HG03565 (cell line): Measurements from ENCODE around the gene PTPRN2.

Experiments used
- ATAC-seq: cut with Tn5 transposase; IDR thresholded peaks from one replicate; pipeline ENCODE4 v1.9.1; 2021; ENCODE audit warnings: mild to moderate bottlenecking, moderate library complexity; ENCODE audit not compliant: unreplicated experiment

Gene PTPRN2

DNA sequence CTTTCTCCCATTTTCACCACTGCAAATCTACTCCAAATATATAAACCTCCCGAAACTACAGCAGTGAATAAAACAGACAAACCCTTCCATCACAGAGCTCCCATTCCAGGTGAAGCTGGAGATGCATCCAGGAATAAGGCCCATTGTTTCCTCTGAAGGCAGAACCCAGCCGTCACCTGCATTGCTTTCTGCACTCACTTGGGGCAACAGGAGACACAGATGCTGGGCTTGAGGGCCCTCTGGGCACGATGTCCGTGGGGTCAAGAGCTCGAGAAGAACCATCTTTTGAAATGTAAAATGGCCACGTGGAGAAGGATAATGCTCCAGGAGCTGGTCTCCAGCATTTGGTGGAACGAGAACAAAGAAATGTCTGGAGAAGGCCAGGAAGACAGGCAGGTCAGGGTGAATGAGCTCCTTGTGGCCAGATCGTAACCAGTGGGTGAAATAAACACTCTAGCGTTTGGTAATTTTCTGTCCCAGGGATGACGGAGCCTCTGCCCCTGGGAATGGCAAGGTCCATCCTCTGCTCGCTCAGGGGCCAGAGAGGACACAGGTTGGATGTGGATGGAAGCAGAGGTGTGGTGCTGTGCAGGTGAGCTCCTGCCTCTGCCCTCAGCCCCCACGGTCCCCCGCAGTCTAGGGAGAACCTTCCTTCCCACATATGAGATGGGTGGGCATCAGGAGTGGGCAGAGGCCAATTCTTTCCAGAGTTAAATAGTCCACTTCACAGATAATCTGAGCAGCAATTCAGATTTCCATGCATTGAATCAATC lies 694.7 kb downstream of the PTPRN2 start:
- no peak for ATAC-seq

DNA sequence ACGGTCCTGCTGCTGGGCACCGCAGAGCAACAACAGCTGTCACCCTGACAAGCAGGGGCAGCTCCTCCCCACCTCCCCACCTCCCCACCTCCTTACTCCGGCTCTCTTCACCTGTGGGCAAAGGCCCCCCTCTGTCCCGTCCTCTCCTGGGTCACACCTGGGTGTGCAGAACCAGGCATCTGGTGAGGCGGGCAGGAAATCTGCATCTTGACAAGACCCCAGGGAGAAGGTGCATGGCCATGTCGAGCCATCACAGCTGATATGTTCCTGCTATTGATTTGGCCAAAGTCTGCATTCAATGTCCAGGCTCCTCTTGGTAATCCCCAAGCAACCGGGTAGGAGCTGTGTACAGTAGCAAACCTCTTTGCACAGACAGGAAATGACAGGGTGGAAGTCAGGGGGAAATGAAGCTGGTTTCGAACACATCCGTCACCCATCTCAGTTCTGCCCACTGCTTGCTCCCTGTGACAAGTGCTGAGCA lies 696.7 kb downstream of the PTPRN2 start:
- no peak for ATAC-seq

- no peak for ATAC-seq
These were observed 698.1 kb downstream of the PTPRN2 start for GRCh38 chr7:157889480-157889879.

DNA sequence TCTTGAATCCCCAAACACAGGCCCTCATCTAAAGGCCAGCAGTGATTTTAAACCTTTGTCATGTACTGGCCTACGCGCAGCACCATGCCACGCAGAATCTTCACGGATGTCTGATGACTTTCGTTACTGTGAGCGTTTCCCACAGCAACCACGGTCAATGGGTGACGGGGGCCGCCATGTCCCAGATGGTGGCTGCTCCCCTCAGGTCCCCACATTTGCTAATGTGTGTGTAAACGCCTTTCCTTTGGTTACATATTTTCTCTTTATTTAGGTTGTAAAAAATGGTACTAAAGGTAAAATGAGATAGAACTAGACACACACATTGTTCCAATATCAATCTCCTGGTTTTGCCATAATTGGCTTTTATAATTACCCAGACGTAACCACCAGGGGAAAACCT lies 699.0 kb downstream of the PTPRN2 start:
- no peak for ATAC-seq

DNA sequence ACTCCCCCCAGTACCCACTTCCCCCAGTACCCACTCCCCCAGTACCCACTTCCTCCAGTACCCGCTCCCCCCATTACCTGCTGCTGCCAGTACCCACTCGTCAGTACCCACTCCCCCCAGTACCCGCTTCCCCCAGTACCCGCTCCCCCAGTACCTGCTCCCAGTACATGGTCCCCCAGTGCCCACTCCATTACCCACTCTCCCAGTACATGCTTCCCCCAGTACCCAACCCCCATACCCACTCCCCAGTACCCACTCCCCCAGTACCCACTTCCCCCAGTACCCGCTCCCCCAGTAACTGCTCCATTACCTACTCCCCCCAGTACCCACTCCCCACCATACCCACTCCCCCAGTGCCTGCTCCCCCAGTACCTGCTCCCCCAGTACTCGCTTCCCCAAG lies 700.2 kb downstream of the PTPRN2 start:
- ATAC-seq = no peak

GRCh38 chr7:157886711-157887110 lies 700.9 kb downstream of the PTPRN2 start:
- ATAC-seq = no peak

DNA sequence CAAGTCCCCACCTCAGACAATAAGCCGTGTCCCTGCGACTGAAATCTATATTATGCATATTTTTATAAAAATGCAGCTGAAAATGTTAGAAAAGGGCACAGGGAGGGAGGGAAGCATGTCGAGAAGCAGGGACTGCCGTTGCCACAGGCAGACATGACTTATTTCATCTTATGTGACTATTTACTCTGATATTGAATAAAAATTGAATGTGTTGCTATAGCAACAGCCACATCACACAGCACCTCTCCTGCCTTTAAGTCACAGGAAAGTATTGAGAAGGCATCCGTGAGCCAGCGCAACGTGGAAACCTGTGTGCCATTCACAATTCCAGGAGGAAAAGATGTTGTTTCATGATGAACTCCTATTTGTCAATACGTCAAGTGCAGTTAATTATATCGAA lies 701.4 kb downstream of the PTPRN2 start:
- no peak for ATAC-seq

DNA sequence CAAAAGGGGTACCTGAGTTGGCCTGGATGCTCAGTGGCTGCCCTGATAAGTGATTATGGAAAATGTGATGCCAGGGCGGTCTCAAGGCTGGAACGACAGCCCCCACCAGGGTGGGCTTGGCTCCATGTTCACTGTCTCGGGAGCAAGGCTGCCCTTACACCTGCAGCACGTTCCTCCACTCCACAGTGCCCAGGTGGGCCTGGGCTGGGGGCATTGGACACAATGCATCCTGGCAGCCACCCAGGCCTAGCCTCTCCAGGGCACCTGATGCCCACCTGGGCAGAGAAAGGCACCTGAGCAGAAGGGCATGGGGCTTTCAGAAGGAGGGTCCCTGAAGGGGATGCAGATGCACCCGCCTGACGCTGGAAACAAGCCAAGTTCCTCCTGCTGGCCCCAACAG lies 702.5 kb downstream of the PTPRN2 start:
- ATAC-seq = no peak

DNA sequence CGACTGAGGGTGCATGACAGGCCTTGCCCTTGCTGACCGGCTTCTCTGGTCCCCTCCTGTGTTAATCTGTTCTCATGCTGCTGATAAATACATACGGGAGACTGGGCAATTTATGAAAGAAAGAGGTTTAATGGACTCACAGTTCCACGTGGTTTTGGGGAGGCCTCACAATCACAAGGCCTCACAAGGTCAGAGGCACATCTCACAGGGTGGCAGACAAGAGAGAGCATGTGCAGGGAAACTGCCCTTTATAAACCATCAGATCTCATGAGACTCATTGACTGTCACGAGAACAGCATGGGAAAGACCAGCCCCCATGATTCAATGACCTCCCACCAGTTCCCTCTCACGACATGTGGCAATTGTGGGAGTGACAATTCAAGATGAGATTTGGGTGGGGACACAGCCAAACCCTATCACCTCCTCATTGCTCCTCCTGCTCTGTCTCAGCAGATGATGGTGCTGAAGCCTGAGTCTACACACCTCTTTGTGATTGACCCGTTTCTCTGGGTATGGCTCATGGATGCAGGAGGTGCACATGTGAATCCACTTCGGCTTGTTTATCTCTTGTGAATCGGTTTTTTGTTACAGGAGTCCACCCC lies 703.1 kb downstream of the PTPRN2 start:
- ATAC-seq = no peak

DNA sequence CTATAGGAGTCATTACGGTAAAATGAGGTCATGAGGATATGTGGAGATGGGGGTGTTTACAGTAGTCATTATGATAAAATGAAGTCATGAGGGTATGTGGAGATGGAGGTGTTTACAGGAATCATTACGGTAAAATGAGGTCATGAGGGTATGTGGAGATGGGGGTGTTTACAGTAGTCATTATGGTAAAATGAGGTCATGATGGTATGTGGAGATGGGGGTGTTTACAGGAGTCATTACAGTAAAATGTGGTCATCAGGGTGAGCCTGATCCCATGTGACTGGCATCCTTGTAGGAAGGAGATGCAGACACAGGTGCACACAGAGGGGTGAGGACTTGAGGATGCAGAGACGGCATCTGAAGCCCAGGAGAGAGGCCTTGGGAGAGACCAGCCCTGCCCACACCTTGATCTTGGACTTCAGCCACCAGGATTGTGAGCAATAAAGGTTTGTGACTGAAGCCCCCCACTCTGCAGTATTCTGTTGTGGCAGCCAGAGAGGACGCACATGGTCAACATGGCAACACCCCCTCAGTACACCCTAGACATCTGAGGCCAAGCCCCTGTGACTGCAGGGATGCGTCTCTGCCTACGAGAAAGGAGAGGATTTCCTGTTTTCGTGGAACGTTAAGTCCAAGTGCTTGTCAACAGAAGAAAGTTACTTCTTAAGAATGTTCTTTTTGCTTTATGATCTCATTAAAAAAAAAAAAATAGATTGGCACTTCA lies 706.4 kb downstream of the PTPRN2 start:
- no peak for ATAC-seq

DNA sequence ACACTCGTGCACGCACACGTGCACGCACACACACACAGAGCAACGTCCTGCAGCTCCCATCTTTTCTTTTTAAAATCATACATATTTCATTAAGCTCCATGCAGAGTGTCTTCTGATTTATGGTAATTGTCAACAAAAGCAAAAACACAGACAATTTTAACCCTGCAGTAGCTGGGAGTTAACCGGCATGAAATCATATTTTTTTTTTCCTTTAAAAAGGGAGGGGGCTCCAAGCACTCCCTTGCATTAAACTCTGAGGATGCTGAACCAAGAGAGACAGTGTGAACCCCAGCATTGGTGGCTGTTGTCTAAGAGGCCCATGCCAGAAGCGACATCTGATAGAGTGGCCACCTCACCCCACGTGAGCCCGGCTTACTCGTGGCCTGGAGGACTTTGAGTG lies 708.2 kb downstream of the PTPRN2 start:
- no peak for ATAC-seq

DNA sequence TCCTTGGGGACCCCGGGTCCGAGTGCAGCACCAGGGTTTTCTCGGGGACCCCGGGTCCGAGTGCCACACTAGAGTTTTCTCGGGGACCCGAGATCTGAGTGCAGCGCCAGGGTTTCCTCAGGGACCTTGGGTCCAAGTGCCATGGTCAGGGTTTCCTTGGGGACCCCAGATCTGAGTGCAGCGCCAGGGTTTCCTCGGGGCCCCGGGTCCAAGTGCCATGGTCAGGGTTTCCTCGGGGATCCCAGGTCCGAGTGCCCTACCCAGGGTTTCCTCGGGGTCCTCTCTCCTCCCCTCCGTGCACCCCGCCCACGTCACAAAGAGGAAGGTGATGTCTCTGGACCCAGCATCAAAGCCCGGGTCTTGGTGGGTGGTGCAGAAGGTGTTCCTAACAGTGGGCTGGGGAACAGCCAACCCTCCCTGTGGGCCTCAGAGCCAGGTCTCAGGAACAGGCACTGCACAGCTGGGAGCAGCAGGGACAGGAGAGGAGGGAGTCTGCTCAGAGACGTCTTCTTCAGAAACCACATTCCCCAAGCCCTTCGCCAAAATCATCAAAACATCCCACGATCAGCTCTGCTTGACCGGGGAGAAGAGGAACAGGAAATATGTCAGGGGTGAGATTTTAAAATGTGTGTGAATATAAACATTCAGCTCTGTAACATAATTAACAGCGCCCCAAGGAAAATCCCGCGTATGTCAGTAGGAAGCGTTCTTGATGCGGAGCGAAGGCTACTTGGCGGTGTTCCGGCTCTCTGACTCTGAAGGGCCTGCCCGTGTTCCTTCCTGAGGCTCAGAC lies 710.1 kb downstream of the PTPRN2 start:
- ATAC-seq = no peak

GRCh38 chr7:157876469-157877285 lies 710.9 kb downstream of the PTPRN2 start:
- no peak for ATAC-seq

GRCh38 chr7:157875230-157876179 lies 712.1 kb downstream of the PTPRN2 start:
- ATAC-seq = no peak

- ATAC-seq = no peak
These were observed 712.8 kb downstream of the PTPRN2 start for GRCh38 chr7:157874870-157875229.

DNA sequence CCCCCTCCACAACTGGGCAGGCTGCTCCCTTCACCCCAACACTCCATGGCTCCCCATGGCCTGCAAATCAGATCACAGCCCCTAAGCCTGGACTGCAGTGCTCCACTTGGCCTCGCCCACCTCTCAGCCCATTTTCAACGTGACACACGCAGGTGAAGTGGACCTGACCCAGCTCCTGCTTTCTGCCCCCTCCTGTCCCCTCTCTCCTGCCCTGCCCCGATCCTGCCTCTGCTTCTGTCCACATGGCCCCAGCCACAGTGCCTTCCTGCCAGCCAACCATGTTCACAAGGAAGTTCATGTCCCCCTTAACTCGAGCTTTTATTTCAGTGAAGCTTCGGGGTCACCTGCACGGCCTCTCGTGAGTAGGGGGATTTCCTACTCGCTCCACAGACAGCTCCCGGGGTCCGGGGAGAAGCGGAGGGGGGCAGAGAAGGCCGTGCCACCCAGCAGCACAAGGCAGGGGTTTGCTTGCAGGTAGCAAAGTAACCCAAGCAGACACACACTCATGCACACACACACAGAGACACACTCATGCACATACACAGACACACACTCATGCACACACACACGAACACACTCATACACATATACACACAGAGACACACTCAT lies 713.3 kb downstream of the PTPRN2 start:
- ATAC-seq = no peak

GRCh38 chr7:157873664-157874063 lies 714.0 kb downstream of the PTPRN2 start:
- no peak for ATAC-seq

DNA sequence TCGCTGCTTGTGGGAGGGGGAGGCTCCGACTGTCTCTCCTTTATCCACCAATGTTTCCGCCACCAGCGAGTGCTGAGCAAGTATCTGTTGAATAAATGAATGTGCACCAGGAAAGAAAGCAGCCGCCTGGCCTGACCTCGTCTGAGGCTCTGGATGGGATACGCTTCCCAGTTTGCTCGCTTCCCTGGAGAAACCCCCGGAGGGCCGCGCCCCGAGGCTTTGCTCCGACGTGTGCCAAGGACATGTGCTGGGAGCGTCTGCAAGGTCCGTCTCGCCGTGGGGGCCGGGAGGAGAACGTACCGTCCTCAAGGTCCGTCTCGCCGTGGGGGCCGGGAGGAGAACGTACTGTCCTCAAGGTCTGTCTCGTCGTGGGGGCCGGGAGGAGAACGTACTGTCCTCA lies 714.4 kb downstream of the PTPRN2 start:
- ATAC-seq = no peak

DNA sequence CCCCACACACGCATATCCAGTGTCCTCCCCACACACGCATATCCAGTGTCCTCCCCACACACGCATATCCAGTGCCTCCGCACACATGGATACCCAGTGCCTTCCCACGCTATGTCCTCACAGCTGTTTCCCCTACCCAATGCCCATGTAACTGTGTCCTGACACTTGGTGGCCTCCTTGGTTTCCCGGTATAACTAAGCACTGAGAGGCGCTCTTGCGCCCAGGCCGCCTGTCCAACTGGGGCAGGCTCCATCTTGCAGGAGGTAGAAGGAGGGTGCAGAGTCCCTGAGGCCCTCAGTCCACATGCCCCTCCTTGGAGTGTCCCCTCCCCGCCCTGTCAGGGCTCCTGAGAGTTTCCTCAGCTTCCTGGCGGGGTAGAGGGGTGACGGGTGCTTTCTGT lies 715.2 kb downstream of the PTPRN2 start:
- ATAC-seq = no peak
